Right lobe of liver (tissue), 6 donors: Measurements from ENCODE around the gene NTN5. TPM values are rescaled to one million over a fixed set of nuclear protein-coding genes. Genes with fewer than 3 reads are reported as not detected.

Experiments used
- ATAC-seq, 4 donors: fragments of 200-7000 bp; cut with Tn5 transposase; one replicate each; pipeline ENCODE4 v1.9.1; 2020; ENCODE audit warnings: mild to moderate bottlenecking in 4 of 4, moderate library complexity in 4 of 4
- DNase-seq, 3 donors: peaks; one replicate each; pipeline ENCODE4 v3.0.0-alpha.2; 2020
- H3K27ac ChIP-seq, 3 donors: fragments of 200-600 bp; one replicate each; pipeline ENCODE4 v1.8.0; 2022
- H3K27me3 ChIP-seq, 2 donors: fragments of 200-600 bp; one replicate each; pipeline ENCODE4 v1.8.0; 2022
- H3K36me3 ChIP-seq, 4 donors: fragments of 200-600 bp; sonication (generic) in 1 of 4; one replicate each; pipeline versions ENCODE4 v1.5.1 to v1.8.0; 2017 to 2022; ENCODE audit warnings: control low read depth in 1 of 4
- H3K4me1 ChIP-seq, 4 donors: fragments of 200-600 bp; sonication (generic) in 1 of 4; one replicate each; pipeline versions ENCODE4 v1.5.1 to v1.8.0; 2017 to 2022; ENCODE audit warnings: control low read depth in 1 of 4
- H3K4me3 ChIP-seq, 3 donors: fragments of 200-600 bp; one replicate each; pipeline ENCODE4 v1.8.0; 2022
- H3K9me3 ChIP-seq, 4 donors: fragments of 200-600 bp; sonication (generic) in 1 of 4; one replicate each; pipeline versions ENCODE4 v1.5.1 to v1.8.0; 2017 to 2022; ENCODE audit warnings: control low read depth in 1 of 4
- POLR2A ChIP-seq: fragments of 450-650 bp; IDR thresholded peaks from one replicate; pipeline ENCODE4 v1.6.1; 2017; ENCODE audit warnings: antibody characterized with exemption, mild to moderate bottlenecking
- WGBS: methylation state at CpG from one replicate; pipeline ENCODE4 v1.1.6; 2018; ENCODE audit warnings: low coverage, low lambda C conversion rate; ENCODE audit not compliant: insufficient coverage; ENCODE audit errors: missing lambda C conversion rate; 5-methylcytosine and 5-hydroxymethylcytosine counted together
- intact Hi-C, 2 donors: fragments of 100-400 bp; cut with DNase I; formaldehyde crosslinking; loops; one replicate each; pipeline versions ENCODE4 v1.11.2 to v1.14.1; 2022
- total RNA-seq, 6 experiments: library from RNA; depleted of rRNA in 2 of 6; stranded (reverse); fragments of >200 nt in 2 of 6; fragmentation: NEBNext Ultra II Directional in 3 of 6; extraction: Animal tissue kit (Norgen Biotek cat#: 25700) in 3 of 6; gene quantifications; one replicate each; pipeline versions ENCODE4 v1.1.0 to v1.2.4, GENCODE V29; 2016 to 2023
- TF ChIP-seq, protein P1 (sequence below), 4 donors: fragments of 200-600 bp in 3 of 4; fragments of 450-650 bp in 1 of 4; IDR thresholded peaks; one replicate each; pipeline versions ENCODE4 v1.5.1 to v1.8.0; 2016 to 2022; ENCODE audit warnings: antibody characterized with exemption in 4 of 4, mild to moderate bottlenecking in 2 of 4
- donor health status: DM: no; HTN: yes; CAD: no.
- donor health status: DM: no; HTN: no; CAD: no.
- donor health status: DM: no; HTN: no; CAD: no.
- donor health status: DM: no; HTN: yes; CAD: no.
- donor health status: DM: no; HTN: yes; CAD: no.

Gene NTN5
- total RNA-seq, 6 experiments from 2014 or later, result 0.11 to 0.32 TPM; not detected in 4

DNA sequence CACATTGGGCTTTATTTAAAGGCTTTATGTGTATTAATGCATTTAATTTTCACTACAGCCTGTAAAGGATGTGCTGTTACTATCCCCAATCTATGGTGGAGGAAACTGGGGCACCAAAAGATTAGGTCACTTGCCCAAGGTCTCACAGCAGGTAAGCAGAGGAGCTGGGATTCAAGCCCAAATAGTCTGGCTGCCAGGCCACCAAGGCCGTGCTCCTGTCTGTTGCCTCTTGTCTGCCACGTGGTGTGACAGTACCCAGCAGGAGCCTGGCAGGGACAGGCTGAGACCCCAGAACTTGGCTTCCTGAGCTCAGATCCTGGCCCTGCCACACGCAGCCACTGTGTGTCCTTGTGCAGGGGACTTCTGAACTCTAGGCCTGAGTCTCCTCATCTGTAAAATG lies 4.5 kb downstream of the NTN5 start:
- Histone ChIP-seq H3K4me1 (no peaks in the 10 kb centered on the region), H3K36me3 (no peaks in the 10 kb centered on the region), H3K4me3 (no peak overlapping the region), H3K27me3 (no peaks in the 10 kb centered on the region), H3K27ac (no peak overlapping the region), H3K9me3 (no peaks in the 10 kb centered on the region)
- peak in 1 of 4 donors; percentile 35 for ATAC-seq
- WGBS, result 51% methylated on average over 2 of the region's 3 CpGs
- intact Hi-C loops, result no loop called here
- DNase-seq, result no peak
- TF ChIP-seq, protein P1, sequence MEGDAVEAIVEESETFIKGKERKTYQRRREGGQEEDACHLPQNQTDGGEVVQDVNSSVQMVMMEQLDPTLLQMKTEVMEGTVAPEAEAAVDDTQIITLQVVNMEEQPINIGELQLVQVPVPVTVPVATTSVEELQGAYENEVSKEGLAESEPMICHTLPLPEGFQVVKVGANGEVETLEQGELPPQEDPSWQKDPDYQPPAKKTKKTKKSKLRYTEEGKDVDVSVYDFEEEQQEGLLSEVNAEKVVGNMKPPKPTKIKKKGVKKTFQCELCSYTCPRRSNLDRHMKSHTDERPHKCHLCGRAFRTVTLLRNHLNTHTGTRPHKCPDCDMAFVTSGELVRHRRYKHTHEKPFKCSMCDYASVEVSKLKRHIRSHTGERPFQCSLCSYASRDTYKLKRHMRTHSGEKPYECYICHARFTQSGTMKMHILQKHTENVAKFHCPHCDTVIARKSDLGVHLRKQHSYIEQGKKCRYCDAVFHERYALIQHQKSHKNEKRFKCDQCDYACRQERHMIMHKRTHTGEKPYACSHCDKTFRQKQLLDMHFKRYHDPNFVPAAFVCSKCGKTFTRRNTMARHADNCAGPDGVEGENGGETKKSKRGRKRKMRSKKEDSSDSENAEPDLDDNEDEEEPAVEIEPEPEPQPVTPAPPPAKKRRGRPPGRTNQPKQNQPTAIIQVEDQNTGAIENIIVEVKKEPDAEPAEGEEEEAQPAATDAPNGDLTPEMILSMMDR (IDR thresholded peaks at IDR 0.05), result no peak
- TF ChIP-seq POLR2A, result no peak

DNA sequence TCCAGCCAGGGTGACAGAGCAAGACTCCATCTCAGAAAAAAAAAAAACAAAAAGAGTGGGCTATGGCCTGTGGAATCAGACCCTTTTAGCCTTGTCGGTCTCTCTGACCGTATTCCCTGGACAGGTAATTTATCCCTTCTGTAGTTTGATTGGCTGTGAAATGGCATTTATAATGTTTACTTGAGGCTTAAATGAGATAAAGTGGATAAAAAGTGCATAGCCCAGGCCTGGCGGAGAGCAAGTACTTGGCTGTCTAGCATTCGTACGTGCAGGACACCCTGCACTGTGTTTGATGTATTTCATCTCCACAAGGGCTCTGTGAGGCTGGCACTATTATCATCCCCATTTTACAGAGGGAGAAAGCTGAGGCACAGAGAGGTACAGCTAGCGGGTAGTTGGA lies 7.0 kb downstream of the NTN5 start:
- Histone ChIP-seq H3K9me3 (no peaks in the 10 kb centered on the region), H3K4me1 (no peaks in the 10 kb centered on the region), H3K36me3 (no peaks in the 10 kb centered on the region), H3K27ac (no peak overlapping the region), H3K4me3 (no peak overlapping the region), H3K27me3 (no peaks in the 10 kb centered on the region)
- DNase-seq, result no peak
- WGBS, result 85% methylated on average over 5 of the region's 6 CpGs
- TF ChIP-seq POLR2A, result no peak
- TF ChIP-seq, protein P1 (IDR thresholded peaks at IDR 0.05), result no peak
- intact Hi-C loops, result no loop called here
- no peak for ATAC-seq

DNA sequence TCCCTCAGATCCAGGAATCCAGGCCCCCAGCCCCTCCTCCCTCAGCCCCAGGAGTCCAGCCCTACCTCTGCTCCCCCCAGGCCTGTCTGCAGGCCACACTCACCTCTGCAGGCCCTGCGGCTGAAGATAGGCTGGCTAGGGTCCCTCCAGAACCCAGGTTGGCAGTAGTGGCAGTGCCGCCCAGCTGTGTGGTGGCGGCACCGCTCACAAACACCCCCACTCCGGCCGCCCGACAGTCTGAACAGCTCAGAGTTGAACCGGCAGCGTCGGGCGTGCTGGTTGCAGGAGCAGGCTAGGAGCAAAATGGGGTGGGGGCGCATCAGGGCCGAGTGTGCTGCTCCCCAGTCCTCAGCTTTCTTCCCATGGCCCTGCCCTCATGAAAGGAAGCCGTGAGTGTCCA lies 8.3 kb downstream of the NTN5 start:
- Histone ChIP-seq H3K27ac (no peak overlapping the region), H3K4me1 (no peaks in the 10 kb centered on the region), H3K36me3 (no peaks in the 10 kb centered on the region), H3K4me3 (no peak overlapping the region), H3K27me3 (no peaks in the 10 kb centered on the region), H3K9me3 (no peaks in the 10 kb centered on the region)
- intact Hi-C loops, result no loop called here
- TF ChIP-seq POLR2A, result no peak
- TF ChIP-seq, protein P1 (IDR thresholded peaks at IDR 0.05), result no peak
- WGBS, result 69% methylated on average over 6 of the region's 14 CpGs
- DNase-seq (no peak), ATAC-seq (no peak)

DNA sequence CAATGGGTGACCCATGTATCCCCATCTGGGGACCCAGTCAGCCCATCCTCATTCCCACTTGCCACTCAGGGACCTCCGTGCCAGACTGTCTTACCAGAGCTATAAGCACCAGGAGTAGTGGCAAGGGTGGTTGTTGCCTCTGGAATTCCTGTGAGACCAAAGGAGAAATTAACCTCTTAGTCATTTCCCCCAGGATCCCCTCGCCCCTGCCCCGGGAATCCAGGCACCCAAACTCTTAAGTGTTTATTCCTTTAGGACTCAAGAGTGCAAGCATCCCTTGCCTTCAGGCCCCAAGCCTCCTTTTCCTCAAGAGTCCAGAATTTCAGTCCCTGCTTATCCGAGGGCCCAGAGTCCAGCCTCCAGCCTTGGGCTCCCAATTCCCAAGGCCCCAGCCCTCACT lies 9.2 kb downstream of the NTN5 start:
- ATAC-seq, result no peak

More for the DNA sequence above, 9.2 kb downstream of the NTN5 start:
- Histone ChIP-seq H3K27ac (no peak overlapping the region), H3K9me3 (no peaks in the 10 kb centered on the region), H3K4me1 (no peaks in the 10 kb centered on the region), H3K36me3 (no peaks in the 10 kb centered on the region), H3K4me3 (no peak overlapping the region), H3K27me3 (no peaks in the 10 kb centered on the region)
- 82% methylated on average over 4 of the region's 4 CpGs for WGBS
- TF ChIP-seq, protein P1 (IDR thresholded peaks at IDR 0.05), result no peak
- TF ChIP-seq POLR2A, result no peak
- intact Hi-C loops, result no loop called here
- no peak for DNase-seq
